Pulmonary artery endothelial cell (primary cell): ENCODE measurements around the gene HOXA13. TPM values are rescaled to one million over a fixed set of nuclear protein-coding genes. Genes with fewer than 3 reads are reported as not detected.

Experiments
- DNase-seq: peaks from one replicate; pipeline ENCODE4 v3.0.0-alpha.2; 2011; ENCODE audit warnings: low read depth, low spot score
- total RNA-seq: library from RNA; depleted of rRNA; stranded (reverse); fragments of >200 nt; gene quantifications from 2 replicates; pipeline ENCODE4 v1.2.3, GENCODE V29; 2014

HOXA13 gene
- total RNA-seq = not detected in 2 replicates

- DNase-seq = no peak
Measured at GRCh38 chr7:27199849-27200760, at the start of gene HOXA13. TSS of gene HOXA13 (minus strand) at chr7:27200091. CDS start at chr7:27200077, 14 bp downstream.

GRCh38 chr7:27248911-27249723 is 49.2 kb upstream of the HOXA13 start:
- no peak for DNase-seq

GRCh38 chr7:27248427-27248806 is 48.5 kb upstream of the HOXA13 start:
- DNase-seq = no peak

GRCh38 chr7:27247452-27248426 is 47.8 kb upstream of the HOXA13 start:
- DNase-seq = no peak

- DNase-seq = no peak
Measured at GRCh38 chr7:27247000-27247399, 47.1 kb upstream of the HOXA13 start.

GRCh38 chr7:27245798-27246691 is 46.2 kb upstream of the HOXA13 start:
- DNase-seq = no peak

GRCh38 chr7:27245124-27245797 is 45.4 kb upstream of the HOXA13 start:
- DNase-seq = no peak

- no peak for DNase-seq
Measured at GRCh38 chr7:27244488-27245123, 44.7 kb upstream of the HOXA13 start.

GRCh38 chr7:27243340-27244163 is 43.7 kb upstream of the HOXA13 start:
- DNase-seq = no peak

- no peak for DNase-seq
Measured at GRCh38 chr7:27242555-27243339, 42.9 kb upstream of the HOXA13 start, which contains the start of gene EVX1. TSS of gene EVX1 (plus strand) at chr7:27242802. CDS start at chr7:27243031, 229 bp downstream.

GRCh38 chr7:27242154-27242553 is 42.3 kb upstream of the HOXA13 start:
- no peak for DNase-seq

GRCh38 chr7:27241189-27242056 is 41.5 kb upstream of the HOXA13 start:
- DNase-seq = no peak

- no peak for DNase-seq
Measured at GRCh38 chr7:27240015-27240731, 40.3 kb upstream of the HOXA13 start.

- DNase-seq = no peak
Measured at GRCh38 chr7:27239387-27240014, 39.6 kb upstream of the HOXA13 start.

GRCh38 chr7:27238979-27239386 is 39.1 kb upstream of the HOXA13 start:
- DNase-seq = no peak
